IPS-18c (cell line): Measurements from ENCODE around the gene FARP1.

Experiments used
- H3K4me3 ChIP-seq: 2 replicates; pipeline ENCODE4 v1.7.0; 2013; ENCODE audit warnings: low read depth, mild to moderate bottlenecking, low read length, moderate library complexity; ENCODE audit not compliant: insufficient read depth
- H3K9me3 ChIP-seq: one replicate; pipeline ENCODE4 v1.6.1; 2013; ENCODE audit warnings: mild to moderate bottlenecking, low read length, moderate library complexity; ENCODE audit not compliant: control insufficient read depth, insufficient read depth

FARP1 gene

DNA sequence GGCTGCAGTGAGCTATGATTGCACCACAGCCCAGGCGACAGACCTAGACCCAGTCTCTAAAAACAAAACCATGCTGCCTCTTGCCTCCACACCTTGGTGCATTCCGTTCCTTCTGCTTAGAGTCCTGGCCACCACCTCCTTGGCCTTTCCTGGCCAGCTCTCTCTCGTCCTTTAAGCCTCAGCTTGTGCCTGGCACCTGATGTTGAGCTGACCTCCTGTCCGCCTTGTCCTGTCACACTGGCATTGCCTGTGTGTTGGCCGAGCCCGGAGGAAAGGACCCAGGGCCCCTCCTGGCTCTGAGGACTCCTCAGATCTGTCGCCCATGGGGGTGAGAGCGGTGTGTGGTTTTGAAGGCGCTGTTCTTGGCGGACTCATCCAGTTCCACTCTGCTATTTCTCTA is 290.8 kb downstream of the FARP1 start:
- Histone ChIP-seq H3K4me3 (no peak overlapping the region), H3K9me3 (no peaks in the 10 kb centered on the region)

DNA sequence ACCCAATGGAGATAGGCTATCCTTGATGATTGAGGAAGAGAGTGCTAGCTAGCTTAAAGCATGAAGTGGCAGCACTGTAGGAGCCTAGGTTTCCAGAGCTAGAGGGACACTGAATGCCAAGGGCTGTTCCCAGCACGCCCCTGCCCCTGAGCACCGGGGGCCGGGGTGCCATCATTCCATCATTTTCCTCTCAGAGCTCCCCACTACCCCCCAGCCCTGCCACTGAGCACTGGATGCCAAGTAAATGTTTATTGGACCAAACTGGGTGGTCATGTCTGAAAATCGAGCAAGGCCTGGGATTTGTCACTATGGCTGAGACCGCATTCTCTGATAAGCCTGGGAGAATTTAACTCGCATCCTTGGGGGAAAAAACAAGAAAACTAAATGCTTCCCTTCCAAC is 291.2 kb downstream of the FARP1 start:
- Histone ChIP-seq H3K9me3 (no peaks in the 10 kb centered on the region), H3K4me3 (no peak overlapping the region)

DNA sequence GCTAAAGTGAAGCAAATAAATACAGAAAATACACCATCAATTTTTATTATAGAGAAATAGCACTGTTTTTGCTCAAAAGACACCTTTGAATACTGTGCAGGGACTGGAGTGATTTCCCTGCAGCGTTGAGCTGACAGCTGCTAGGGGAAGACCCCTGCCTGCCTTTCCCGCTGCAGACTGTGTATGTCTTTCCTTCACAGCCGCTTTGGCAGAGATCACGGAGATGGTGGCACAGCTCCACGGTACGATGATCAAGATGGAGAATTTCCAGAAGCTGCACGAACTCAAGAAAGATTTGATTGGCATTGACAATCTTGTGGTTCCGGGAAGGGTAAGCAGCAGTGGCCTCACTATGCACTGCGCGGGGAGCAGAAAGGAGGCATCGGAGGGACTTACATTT is 292.5 kb downstream of the FARP1 start:
- Histone ChIP-seq H3K4me3 (no peak overlapping the region), H3K9me3 (no peaks in the 10 kb centered on the region)

DNA sequence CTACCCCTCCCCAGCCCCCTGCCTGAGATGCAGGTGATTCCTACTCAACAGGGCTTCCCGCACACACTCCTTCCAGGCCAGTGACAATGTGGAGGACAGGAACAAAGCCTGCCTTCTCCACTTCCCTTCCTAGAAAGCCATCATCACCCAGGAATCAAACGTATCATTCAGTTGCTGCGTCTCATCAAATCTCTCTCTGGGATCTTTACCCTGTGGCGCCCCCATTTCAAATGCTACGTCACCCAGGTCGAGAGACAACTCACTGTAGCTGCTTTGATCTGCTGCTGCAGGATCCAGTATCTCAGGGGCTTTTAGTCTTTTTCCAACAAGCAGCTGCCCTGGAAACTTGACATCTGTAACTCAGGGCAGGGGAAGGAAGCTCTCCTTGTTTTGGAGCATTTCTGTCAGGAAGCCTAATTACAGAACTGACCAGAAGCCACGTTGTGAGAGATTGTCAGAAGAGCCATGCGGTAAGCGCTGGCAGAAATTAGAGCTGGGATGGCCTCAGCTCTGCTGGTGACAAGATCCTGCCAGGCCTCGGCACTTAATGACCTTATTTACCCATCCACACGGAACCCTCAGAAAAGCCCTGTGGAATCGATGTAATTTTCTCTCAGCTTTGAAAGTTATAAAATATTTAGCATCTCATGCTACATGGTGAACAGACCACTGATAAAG is 293.5 kb downstream of the FARP1 start:
- no peak overlapping the region for H3K4me3 ChIP-seq
- H3K9me3 ChIP-seq, result no peaks in the 10 kb centered on the region

DNA sequence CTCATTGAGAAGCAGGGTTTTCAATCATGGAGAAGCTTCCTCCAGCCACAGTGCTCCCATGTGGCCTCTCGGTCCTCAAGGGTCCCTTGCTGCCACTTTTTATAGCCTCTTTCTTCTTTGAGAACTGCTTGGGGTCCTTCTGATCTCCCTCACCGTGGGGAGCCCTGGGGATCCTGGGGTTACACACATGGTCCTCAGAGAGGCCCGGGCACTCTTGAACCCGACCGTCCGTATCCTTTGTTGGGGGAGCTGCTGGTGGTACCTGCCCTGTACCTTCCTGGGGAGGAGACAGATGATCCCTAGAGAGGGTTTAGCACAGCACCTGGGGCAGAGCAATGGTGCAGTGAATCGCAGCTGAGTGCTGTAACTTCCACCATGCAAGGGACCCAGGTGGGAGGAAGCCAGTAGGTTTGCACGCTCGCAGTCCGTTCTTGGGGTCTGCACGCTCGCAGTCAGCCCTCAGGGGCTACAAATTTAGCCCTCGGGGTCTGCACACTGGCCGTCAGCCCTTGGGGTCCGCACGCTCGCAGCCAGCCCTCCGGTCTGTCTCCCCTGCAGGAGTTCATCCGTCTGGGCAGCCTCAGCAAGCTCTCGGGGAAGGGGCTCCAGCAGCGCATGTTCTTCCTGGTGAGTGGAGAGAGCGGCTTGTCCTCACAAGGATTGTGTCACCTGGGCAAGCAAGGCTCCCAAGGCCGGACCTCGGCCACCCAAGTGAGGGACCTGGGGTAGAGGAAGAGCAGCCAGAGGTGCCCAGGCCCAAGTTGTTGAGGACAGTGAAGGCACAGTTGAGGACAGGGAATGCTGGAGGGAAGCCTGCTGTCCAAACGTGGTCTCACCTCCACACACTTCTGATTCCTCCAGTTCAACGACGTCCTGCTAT is 295.6 kb downstream of the FARP1 start:
- Histone ChIP-seq H3K9me3 (no peaks in the 10 kb centered on the region), H3K4me3 (no peak overlapping the region)

DNA sequence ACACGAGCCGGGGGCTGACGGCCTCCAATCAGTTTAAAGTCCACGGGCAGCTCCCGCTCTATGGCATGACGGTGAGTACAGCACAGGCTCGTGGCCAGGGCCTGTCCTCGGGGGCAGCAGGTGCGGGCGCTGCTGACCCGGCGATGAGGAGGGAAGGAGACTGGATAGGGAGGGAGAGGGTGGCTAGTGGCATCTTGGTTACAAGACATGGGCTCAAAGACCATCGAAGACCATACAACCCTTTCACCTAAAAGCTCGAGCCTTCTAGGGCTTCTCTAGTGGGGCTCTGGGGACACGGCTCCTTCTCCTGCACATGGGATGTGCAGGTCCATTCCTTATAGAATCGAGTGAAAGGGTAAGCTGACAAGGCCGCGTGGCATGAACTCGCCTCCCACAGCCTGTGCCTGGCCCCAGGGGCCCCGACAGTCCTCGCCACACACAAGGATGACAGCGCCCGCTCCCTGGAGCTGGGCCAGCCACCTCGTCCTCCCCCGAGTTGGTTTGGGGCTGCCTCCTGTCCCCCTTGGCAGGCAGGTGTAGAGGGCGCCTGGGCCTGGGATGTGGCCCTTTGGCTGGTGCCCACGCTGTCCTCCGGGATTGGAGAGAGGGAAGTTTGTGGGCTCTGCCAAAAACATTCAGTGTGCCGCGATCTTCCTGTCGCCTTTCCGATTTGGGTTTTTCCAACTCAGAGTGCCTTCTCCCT is 296.4 kb downstream of the FARP1 start:
- no peak overlapping the region for H3K4me3 ChIP-seq
- H3K9me3 ChIP-seq, result no peaks in the 10 kb centered on the region

DNA sequence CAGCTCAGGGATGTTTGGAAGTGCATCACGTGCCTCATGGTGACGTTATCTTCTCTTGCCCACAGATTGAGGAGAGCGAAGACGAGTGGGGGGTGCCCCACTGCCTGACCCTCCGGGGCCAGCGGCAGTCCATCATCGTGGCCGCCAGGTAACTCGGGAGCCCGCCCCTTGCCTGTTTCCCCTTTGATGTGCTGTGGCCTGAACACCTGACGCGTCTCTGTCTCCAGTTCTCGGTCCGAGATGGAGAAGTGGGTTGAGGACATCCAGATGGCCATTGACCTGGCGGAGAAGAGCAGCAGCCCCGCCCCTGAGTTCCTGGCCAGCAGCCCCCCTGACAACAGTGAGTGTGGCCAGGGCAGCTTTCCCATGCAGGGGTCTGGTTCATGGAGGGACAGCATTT is 297.0 kb downstream of the FARP1 start:
- Histone ChIP-seq H3K9me3 (no peaks in the 10 kb centered on the region), H3K4me3 (no peak overlapping the region)

DNA sequence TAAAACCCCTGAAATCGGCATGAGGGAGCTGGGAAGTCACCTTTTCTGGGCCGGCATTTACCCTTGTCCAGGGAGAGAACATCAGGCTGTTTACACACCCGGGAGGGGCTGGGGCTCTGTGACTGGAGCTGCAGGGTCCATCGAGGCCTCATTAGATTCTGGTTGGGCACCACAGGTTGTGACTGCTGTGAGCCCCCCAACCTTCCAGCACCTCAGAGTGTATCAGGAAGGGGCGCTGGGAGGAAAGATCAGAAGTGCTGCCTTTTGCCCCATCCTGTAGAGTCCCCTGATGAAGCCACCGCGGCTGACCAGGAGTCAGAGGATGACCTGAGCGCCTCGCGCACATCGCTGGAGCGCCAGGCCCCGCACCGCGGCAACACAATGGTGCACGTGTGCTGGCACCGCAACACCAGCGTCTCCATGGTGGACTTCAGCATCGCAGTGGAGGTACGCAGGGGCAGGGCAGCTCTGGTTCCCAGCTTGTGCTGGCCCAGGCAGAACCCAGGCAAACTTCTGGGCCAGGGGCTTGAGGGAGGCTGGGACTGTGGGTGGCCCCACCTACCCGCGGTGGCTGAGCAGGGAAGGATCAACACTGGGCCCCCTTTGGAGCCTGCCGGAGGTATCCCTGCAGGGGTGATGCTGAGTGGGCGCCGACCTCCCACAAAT is 297.6 kb downstream of the FARP1 start:
- H3K9me3 ChIP-seq, result no peaks in the 10 kb centered on the region
- H3K4me3 ChIP-seq, result no peak overlapping the region

DNA sequence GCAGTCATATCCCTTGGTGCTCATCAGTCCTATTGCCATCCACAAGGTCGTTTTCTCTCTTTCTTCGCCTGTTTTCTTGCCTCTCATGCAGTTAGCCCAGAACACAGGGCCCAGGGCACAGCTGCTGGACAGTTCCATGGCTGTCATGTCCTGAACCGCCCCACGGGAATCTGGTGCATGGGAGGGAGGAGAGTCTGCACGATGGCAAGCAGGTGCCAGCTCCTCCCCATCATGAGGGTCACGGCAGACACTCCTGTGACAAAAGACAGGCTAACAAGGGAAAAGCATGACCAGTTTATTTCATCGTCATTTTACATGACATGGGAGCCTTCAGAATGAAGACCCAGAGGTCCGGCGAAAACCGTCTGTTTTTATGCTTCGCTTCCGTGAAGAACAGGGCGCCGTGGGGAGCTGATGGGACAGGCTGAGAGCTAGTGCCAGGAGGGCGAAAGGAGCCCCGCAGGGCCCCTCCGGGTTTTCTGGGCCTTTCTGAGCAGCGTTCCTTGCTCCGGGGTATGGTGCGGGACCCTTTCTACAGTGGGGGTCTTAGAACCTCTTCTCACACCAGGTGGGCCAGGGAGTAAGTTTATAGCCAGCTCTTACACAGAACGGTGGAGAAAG is 298.3 kb downstream of the FARP1 start:
- H3K4me3 ChIP-seq, result no peak overlapping the region
- no peaks in the 10 kb centered on the region for H3K9me3 ChIP-seq

DNA sequence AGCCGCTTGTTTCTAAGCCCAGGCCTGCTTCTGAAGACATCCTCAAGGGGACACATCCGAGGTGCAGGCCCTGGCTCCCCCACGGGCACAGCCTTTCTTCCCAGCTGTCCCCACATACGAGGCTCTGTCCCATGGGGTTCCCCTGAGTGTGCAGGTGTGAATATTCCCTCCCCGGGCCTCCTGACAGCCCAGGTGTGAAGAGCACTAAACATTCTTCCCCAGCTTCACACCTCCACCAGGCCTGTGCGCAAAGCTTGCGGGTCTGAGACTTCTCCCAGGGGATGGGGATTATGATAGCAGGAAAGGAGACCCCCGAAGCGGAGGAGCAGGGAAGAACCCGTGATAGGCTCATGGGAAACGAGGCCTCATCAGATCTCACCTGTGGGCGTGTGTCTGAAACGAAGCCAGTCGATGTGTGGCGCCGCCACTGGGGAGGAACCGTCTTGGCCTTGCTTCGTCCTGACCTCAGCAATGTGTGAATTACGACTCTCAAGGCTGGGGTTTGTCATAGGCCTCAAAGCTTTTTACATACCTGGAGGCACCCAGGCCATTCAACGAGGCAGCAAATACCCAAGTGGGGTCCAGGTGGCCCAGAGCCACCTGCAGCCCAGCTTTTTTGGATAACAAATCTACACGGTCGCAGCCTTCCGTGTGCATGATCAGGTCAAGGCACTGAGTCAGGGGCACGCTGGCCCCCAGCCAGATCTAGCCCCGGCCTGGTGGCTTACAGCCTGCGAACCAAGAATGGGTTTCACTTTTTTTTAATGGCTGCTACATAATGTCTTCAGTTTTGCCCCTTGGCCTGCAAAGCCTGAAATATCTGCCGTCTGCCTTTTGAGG is 299.7 kb downstream of the FARP1 start:
- Histone ChIP-seq H3K9me3 (no peaks in the 10 kb centered on the region), H3K4me3 (no peak overlapping the region)

DNA sequence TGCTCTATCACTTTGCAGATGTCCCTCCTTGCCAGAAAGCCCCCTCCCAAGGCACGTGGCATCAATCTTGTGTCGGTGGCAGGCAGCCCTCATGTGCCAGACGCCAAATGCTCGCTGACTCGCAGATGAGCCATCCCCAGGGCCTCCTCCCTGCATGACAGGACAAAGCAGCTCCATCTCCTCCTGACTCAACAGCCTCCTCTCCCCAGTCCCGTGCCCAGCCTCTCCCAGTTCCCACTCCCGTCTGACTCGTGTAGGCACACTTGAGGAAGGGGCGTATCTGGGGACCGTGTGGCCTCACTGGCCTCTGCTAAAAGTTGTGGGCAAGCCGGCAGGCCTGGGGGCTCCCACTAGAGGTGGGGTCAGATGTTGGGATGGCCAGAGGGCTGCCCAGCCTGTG is 300.4 kb downstream of the FARP1 start:
- Histone ChIP-seq H3K9me3 (no peaks in the 10 kb centered on the region), H3K4me3 (no peak overlapping the region)

DNA sequence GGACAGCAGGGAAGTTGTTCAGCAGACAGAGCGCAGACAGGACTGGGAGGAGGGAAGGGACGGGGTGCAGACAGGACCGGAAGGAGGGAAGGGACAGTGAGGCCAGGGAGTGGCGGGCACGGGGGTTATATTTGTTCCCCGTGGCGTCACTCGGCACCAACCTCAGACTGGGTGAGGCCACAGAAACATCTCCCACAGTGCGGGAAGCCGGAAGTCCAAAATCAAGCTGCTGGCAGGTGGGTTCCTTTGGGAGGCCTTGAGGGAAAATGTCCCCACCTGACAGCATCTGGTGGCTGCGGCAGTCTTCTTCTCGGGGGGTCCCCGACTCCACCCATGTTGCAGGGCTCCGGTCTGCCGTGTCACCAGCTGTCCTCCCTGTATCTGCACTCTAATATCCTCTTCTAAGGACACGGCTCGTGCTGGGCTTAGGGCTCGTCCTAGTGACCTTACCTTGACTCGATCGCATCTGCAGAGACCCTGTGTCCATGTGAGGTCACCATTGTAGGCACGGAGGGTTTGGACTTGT is 301.0 kb downstream of the FARP1 start:
- H3K4me3 ChIP-seq, result no peak overlapping the region

DNA sequence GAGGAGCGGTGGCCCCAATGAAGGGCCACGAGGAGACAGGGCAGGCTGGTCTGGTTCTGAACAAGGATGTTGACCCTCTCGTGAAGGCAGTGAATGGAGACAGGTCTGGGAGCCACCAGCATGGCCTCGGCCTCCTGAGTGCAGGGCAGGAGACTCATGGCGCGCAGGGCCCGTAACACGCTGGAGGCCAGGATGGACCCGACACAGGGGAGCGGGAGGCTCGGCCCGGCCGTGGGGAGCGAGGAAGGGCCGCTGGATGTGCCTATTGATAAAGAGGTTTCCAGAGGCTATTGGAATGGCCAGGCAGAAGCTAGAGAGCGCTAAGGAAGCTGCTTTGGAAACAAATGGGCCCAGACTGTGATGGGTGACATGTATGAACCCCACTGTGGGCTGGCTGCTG is 301.5 kb downstream of the FARP1 start:
- no peaks in the 10 kb centered on the region for H3K9me3 ChIP-seq

More for the DNA sequence above, 301.0 kb downstream of the FARP1 start:
- H3K9me3 ChIP-seq, result no peaks in the 10 kb centered on the region

DNA sequence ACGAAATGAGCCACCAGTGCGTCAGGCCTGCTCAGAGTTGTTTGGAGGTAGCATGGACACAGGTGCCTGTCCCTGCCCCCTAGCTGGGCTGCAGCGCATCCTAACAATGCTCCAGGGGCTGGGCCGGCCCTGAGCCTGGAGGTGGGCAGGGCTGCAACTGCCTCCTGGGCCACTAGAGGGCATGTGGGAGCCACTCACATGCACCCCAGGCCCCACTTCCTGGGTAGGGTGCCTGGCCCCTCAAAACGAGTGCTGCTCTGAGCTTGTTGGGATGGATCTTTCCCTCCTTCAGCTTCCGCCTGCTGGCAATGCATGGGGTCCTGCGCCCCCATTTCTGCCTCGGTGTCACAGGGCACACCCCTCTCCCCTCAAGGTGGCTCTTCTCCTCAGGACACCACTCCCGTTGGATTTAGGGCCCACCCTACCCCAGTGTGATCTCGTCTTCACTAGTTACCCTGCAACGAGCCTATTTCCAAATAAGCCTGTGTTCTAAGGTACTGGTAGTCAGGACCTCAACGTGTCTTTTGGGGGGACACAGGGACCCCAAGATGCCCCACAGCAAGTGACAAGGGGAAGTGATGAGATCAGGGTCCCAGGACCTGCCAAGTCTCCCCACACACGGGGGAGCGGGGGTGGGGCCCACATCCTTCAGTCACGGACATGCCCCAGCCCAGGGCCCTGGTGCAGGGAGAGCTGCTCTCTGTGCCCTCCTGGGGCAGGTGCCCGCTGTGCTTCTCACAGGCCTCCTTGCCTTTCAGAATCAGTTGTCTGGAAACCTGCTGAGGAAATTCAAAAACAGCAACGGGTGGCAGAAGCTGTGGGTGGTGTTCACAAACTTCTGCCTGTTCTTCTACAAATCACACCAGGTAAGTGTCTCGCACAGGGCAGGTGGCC is 302.7 kb downstream of the FARP1 start:
- Histone ChIP-seq H3K4me3 (no peak overlapping the region), H3K9me3 (no peaks in the 10 kb centered on the region)

More for the DNA sequence above, 301.5 kb downstream of the FARP1 start:
- H3K4me3 ChIP-seq, result no peak overlapping the region

DNA sequence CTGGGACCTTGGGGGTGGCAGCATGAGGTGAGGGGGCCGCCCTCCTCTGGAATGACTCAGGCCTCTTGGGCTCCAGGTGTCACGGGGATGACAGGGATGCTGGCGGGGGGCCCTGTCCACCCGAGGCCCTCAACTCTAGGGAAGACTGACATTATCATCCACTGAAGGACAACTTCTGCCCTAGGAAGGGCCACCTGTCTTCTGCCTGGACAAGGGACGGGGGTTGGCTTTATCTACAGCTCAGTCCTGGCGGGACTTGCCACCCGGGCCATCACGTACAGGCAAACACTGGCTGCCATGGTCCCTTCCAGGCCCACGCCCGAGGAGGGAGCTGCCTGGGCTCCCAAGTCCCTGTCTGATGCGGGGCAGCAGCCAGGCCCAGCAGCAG is 303.3 kb downstream of the FARP1 start:
- Histone ChIP-seq H3K4me3 (no peak overlapping the region), H3K9me3 (no peaks in the 10 kb centered on the region)
